GM12801 (cell line): ENCODE data around the gene FSTL4.

ENCODE experiments used
- TF ChIP-seq, protein P1 (sequence below): IDR thresholded peaks from one replicate; pipeline ENCODE4 v1.5.1; 2011; ENCODE audit warnings: control low read depth; ENCODE audit not compliant: insufficient read length; ENCODE audit errors: extremely low read depth

The FSTL4 gene

DNA sequence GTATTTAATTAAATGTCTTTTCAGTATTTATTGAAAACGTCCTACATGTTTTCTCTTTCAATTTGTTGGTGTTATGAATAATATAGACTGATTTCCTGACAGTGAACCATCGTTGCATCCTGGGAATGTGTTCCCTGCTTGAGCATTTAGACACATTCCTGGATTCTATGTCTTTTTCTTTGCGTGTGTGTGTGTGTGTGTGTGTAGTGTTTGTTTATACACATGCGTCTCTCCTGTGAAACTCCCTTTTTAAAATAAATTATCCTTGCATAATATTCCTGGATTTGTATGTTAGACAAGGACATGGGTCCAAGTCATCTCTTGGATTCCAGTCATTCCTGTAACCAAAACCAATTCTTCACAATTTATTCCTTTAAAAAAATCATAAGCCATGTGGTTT is 407.1 kb downstream of the FSTL4 start:
- TF ChIP-seq, protein P1, sequence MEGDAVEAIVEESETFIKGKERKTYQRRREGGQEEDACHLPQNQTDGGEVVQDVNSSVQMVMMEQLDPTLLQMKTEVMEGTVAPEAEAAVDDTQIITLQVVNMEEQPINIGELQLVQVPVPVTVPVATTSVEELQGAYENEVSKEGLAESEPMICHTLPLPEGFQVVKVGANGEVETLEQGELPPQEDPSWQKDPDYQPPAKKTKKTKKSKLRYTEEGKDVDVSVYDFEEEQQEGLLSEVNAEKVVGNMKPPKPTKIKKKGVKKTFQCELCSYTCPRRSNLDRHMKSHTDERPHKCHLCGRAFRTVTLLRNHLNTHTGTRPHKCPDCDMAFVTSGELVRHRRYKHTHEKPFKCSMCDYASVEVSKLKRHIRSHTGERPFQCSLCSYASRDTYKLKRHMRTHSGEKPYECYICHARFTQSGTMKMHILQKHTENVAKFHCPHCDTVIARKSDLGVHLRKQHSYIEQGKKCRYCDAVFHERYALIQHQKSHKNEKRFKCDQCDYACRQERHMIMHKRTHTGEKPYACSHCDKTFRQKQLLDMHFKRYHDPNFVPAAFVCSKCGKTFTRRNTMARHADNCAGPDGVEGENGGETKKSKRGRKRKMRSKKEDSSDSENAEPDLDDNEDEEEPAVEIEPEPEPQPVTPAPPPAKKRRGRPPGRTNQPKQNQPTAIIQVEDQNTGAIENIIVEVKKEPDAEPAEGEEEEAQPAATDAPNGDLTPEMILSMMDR: no peak

DNA sequence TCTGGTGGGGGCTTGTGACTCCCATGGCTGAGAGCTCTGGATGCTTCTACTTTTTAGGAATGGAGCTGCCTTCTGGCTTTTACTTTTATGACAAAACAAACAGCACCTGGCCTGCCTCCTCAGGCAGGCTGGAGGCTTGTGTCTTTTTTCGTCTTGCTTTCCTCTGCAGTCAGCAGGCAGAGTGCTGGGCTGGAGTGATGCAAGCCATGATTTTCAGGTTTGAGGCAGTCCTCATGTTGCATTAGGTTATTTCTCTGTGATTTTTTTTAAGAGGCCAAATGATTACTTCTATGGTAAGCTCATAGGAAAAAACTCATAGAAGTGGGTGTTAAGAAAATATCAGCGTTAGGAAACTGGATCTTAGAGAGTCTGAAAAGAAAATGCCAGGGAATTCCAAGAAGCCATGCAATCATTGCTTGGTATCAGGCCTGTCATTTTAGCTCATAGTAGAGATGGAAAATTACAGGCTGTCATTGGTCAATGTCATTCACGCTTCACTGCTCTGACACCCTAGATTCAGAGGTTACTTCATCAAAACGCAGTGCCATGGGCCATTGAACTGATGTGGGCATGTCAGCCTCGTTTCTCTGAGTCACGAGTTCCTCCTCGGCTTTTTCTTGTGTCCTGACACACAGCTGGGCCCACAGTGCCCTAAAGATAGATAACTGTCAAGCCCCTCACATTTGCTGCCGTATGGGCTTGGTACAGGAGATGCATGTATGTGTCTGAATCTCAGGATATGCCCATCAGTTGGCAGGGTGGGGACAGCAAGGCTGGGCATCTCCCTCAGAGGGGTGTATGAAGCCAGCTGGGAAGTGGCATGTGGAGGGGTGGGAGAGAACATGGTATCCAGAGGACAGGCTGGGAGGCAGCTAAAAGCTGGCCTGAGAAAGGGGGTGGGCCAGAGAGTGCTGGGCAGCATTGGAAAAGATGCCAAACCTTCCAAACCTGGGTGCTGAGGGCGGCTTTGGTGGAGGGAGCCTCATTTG is 408.7 kb downstream of the FSTL4 start:
- TF ChIP-seq, protein P1: no peak

DNA sequence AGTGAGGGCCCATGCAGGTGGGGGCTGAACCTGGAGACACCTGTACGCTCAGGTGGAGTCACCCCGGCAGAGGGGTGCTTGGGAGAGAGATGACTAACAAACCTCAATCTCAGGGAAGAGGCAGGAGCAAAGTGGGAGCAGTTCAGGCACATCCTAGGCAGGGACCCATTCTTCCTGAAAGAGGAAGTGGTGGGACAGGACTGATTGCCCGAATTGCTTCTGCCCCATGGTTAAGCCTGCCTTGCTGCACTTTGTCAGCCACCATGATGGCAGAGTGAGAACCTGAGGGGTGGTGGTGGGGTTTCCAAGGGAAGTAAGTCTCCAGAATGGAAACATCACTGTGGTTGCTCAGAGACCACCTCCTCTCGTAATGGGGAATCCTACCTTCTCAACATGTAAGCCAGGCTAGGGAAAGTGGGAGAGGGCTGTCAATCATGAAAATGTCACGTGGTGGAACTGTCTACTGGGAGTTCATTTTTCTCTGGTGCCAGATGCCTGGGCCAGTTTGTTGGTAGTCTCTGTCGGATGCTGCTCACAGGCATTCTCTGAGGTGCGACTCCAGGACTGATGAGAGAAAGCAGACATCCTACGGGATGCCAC is 410.2 kb downstream of the FSTL4 start:
- TF ChIP-seq, protein P1: no peak

DNA sequence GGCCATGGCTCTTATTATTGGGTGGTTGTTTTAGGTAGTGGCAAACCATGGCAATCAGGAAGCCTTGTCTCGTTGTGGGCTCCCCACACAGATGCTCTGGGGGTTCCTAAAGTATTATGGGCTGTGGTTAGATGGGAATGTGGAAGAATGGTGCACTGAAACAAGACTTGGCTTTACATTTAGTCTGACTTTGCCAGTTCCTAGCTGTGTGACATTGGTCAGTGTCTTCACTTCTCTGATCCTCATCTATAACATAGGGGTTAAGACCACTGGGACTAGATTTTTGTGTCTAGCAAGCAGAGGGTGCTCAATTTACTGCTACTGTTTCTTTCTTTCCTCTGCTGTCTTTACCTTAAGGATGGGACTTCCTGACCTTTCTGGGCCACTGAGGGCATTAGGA is 411.0 kb downstream of the FSTL4 start:
- TF ChIP-seq, protein P1: no peak

DNA sequence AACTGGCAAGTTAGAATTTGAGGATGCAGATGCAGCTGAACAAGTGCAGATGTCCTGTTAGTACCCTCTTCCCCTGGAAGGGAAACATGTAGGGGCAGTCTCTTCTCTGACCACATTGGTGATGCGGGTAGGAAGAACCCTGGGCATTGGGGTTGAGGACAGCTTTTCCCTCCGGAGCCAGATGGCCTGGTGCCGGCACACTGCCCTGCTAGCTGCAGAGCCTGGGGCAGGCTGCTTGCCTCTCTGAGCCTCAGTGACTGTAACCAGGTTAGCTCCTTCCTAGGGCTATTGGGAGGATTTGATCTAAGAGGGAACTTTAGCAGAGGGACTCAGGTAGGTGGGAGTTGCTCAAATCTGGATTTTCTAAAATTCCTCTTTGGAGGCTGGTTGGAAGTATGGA is 412.1 kb downstream of the FSTL4 start:
- TF ChIP-seq, protein P1: no peak

DNA sequence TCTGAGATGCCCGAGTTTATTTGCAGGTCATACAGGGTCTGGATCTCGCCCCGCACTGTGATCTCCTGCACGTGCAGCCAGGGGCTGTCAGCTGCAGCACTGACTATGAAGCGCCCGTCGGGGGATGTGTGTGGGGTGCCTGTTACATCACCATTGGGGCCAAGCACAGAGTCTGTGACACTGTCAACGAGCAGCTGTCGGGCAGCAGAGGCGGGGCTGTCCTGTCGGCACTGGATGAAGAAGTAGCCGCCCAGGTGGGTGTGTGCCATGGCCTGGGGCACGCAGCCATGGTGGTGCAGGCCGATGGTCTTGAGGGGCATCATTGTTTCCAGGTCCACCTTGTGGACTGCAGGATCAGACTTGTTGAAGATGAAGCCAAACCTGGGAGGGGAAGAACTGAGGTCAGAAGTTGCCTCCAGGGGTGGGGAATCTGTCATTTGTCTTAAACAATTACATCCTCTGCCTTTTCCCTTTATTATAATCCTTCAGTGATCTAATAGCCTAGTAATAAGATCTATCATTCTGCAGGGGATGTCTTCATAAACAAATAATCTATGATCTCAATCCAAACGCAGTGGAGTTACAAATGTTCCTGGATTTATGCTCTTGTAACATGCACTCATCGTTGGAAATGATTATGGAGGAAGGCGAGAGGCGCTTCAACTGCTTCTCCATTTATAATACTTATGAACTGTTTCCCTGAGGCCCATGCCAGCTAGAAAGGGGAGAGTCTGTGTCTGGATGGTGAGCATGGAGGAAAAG is 412.7 kb downstream of the FSTL4 start:
- TF ChIP-seq, protein P1: no peak

DNA sequence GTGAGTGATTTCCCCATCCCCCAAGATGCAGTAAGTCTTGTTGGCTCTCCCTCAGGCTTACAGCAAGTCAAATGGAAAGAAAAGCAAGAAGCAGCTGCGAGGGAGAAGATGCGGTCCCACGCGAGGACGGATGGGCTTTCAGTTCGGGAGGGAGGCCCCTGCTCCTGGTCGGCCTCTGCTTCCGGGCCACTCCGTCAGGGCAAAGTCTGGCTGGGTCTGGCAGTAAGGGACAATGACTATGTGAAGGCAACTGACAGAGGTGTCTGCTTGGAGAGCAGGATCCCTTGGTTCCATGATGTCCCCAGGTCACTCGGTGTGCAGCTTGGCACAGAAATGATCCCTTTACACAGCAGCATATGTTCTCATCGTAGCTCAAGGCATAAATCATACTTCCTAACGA is 413.8 kb downstream of the FSTL4 start:
- TF ChIP-seq, protein P1: no peak
